EL (cell line): ENCODE results near the gene YY1AP1.
"Not testable (repeated sequence)": the region's sequence is repeated elsewhere in the genome, so short reads cannot be mapped to it uniquely, and the experiment has no call there.

Experiments
- DNase-seq: peaks from one replicate; pipeline ENCODE4 v3.0.0-alpha.2; 2016

YY1AP1 gene

DNA sequence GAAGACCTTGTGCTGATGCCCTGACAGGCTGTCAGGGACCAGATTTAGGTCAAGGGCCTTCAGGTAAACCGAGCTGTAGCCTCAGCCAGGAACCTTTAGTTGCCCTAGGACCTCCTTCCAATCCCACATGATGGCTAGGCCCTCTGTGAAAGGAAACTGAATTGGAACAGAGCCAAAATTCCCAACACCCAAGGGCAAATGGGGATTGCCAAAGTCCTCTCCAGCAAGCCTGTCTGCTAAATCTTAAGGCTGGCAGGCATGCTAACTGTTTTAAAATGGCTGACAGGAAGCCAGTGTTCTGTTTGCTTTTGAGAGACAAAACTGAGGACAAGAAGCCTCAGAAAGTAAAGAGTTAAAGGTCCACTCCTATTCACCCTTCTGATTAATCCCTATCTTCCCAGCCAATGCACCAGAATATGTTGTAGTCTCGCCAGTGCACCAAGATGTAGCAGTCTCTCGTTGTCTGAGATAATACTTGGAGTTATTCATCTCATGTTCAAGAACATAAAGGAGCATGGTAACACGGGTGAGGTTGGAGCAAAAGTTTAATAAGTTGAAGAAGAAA, 43.5 kb downstream of the YY1AP1 start:
- DNase-seq: peak; percentile 29

DNA sequence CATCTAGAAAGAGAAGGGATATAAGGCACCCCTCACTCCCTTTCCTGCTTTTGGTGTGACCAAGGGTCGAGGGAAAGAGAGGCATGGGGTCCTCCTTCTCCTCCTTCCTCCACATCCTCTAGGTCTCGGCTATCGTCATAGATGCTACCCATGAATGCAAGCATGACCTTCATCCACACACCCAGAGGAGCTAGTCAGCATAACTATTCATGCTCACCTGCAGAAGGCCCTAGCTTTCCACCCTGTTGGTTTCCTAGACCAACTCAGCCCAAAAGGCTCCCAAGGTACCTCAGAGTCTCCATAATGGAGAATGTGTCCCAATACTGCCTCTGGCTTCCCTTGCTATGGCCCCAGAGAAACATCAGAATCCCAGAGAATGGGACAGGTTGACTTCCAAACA, 45.3 kb downstream of the YY1AP1 start:
- DNase-seq: no peak

DNA sequence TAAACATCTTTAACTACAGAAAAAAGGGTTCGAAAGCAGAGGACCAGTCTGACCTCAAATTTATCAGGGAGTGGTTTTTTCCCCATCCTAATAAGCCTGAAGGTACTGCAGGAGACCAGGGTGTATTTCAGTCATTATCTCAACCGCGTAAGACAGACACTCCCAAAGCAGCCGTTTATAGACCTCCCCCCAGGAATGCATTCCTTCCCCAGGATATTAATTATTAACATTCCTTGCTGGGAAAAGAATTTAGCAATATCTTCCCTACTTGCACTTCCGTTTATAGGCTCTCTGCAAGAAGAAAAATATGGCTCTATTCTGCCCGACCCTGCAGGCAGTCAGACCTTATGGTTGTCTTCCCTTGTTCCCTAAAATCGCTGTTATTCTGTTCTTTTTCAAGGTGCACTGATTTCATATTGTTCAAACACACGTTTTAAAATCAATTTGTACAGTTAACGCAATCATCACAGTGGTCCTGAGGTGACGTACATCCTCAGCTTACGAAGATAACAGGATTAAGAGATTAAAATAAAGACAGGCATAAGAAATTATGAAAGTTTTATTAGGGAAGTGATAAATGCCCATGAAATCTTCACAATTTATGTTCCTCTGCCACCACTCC, 45.9 kb downstream of the YY1AP1 start:
- DNase-seq: not testable (repeated sequence)

DNA sequence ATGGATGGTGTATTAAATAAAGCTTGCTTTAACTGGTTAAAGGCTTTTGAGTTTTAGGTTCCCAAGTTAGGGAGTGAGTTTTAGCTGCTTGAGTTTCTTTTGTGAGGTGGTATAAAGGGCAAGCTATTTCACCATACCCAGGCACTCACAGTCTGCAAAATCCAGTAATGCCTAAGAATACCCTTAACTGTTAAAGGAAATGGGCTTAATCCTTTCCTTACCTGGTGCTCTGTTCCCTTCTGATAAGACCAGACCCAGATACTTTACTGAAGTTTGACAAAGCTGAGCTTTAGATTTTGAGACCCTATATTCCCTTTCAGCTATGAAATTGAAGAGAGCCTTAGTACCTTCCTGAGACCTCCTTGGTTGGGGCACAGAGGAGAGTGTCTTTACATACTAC, 48.2 kb downstream of the YY1AP1 start:
- no peak for DNase-seq

DNA sequence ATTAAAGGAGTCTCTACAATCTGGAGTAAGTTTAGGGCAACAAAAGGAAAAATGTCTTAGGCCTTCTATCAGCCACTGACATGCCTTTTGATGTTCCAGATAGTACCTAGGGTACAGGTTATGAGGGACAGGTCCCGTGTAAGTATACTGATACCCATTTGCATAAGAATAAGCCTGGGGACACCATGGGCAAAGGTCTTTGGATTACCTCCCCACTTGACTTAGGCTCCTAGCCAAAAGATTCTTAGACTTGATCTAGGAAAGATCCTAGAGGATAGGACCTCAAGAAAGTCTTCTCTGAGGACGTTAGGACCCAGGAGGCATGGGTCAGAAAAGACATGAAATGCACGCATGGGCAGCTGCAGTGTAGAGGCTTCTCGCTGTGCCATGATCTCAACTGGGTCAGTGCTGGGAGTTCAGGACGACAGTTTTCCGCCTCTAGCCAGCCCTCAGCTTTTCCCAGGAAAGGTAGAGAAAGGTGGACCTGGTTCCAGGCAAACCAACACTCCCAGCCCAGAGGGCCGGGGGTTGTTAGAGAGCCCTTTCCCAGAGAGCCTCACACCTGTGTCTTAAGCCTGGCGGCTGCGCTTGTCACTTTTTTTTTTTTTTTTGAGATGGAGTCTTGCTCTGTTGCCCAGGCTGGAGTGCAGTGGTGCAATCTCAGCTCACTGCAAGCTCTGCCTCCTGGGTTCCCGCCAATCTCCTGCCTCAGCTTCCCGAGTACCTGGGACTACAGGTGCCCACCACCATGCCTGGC, 52.0 kb downstream of the YY1AP1 start:
- DNase-seq: no peak

DNA sequence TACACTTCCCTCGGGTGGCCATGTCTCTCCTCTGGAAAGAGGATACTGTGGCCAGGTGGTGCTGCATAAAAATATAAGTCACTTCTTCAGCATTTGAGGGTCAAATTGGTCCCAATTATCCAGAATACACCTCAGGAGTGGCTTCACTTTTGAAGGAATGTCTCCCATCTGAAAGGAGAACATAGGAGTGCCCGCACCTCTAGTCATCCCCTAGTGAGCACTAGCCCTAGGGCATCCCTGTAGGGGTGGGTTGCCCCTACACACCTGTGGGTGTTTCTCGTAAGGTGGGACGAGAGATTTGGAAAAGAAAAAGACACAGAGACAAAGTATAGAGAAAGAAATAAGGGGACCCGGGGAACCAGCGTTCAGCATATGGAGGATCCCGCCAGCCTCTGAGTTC, 62.1 kb downstream of the YY1AP1 start:
- not testable (repeated sequence) for DNase-seq

DNA sequence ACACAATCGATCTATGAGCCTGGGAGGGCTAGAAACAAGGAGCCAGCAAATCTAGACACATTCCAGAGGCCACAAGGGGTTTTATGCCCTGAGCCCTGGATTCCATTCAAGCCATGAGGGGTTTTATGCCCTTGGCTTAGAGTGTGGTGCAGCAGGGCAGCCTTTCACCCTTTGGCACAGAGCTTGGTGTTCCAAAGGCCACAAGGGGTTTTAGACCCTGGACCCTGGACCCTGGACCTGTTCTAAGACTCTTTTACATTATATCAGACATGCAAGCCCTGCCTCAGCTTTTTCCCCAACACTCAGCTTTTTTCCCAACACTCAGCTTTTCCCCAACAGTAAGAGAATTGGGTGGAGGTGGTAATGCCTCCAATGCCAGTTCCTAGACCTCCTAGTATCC, 65.2 kb downstream of the YY1AP1 start:
- no peak for DNase-seq

DNA sequence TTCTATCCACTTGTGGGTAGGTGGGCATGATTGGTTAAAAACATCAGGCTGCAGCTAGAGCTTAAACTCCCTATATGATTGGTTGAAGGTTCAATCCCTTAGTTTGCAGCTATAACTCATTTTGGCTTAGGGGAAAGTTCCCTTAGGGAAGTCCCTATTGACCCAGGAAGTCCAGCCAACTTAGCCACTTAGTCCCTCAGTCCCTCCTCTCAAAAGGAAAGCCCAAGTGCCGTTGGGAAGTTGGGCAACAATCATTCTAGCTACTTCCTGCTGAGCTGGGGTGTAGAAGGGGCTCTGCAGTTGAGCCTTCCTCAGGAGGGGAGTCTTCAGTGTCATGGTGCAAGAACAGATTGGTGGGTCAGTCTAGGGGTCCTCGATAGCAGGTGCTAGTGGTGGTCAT, 66.4 kb downstream of the YY1AP1 start:
- no peak for DNase-seq

DNA sequence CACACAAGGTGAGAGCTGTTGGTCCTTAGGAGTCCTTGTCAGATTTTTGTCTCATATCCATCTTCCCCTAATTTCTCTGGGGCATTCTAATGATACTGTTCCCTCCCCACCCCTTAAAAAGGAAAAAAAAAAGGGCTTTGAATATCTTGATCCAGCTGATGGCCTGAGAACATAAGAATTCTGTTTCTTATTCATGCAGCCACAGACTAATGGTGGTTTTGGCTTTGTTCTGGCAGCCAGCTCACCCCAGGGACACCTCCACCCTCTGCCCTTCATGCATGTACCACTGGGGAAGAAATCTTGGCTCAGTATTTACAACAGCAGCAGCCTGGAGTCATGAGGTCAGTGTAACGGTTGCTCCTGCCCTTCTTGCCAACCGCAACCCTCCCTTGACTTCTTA, 75.3 kb downstream of the YY1AP1 start:
- DNase-seq: not testable (repeated sequence)

DNA sequence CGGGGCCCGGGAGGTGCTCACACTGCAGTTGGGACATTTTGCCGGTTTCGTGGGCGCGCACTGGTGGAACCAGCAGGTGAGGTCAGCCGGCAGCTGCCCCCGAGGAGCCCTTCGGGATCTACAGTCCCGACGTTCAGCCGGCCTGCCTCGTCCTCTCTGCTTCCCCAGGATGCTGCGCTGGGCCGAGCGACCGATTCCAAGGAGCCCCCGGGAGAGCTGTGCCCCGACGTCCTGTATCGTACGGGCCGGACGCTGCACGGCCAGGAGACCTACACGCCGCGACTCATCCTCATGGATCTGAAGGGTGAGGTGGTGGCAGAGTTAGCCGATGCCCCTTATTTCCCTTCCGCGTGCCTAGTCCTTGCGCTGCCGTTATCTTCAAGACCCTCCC, 78.3 kb downstream of the YY1AP1 start:
- not testable (repeated sequence) for DNase-seq

DNA sequence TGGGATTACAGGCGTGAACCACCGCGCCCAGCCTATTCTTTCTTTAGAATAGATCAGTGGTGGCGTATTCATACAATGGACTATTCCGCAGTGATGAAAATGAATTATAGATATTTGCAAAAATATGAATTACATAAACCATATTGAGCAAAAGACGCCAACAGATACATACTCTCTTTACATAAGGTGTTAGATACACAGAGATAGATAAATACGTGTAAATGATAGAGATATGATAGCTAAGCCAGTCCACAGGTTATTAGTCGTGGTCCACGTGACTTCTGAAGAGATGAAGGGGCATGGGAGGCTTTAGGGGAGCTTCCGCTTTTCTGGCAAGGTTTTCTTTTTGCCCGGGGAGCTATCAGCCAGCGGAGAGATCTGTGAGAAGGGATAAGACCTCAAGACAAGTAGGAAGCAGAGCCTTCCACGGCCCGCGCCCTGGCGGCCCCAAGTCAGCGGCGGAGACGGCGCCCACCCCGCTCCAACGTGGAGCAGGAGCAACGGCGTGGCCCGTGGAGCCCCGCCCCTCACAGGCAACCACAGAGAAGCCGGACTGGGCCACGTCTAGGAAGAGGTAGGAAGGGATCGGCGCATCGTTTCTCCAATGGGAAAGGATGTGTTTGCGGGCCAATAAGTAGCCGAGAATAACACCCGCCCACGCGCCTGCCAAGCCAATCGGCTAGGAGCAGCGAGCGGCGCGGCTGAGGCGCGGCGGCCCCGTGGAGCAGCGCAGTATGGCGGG, 78.9 kb downstream of the YY1AP1 start, which contains the start of gene MSTO1:
Gene MSTO1, plus strand, starts transcription at position 704 of the 742 bp plus-strand sequence. Its CDS starts 31 bp downstream, at position 735.
- DNase-seq: peak; percentile 98
